Hematopoietic multipotent progenitor cell treated with erythropoietin and hydrocortisone succinate and interleukin-3 and kit ligand, for 15 days (in vitro differentiated cells): ENCODE results near the gene ANAPC7.
"Not testable (repeated sequence)": the region's sequence is repeated elsewhere in the genome, so short reads cannot be mapped to it uniquely, and the experiment has no call there.

Experiments
- DNase-seq: peaks from one replicate; pipeline ENCODE4 v3.0.0-alpha.2; 2015; ENCODE audit warnings: low spot score

The ANAPC7 gene, protein sequence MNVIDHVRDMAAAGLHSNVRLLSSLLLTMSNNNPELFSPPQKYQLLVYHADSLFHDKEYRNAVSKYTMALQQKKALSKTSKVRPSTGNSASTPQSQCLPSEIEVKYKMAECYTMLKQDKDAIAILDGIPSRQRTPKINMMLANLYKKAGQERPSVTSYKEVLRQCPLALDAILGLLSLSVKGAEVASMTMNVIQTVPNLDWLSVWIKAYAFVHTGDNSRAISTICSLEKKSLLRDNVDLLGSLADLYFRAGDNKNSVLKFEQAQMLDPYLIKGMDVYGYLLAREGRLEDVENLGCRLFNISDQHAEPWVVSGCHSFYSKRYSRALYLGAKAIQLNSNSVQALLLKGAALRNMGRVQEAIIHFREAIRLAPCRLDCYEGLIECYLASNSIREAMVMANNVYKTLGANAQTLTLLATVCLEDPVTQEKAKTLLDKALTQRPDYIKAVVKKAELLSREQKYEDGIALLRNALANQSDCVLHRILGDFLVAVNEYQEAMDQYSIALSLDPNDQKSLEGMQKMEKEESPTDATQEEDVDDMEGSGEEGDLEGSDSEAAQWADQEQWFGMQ

DNA sequence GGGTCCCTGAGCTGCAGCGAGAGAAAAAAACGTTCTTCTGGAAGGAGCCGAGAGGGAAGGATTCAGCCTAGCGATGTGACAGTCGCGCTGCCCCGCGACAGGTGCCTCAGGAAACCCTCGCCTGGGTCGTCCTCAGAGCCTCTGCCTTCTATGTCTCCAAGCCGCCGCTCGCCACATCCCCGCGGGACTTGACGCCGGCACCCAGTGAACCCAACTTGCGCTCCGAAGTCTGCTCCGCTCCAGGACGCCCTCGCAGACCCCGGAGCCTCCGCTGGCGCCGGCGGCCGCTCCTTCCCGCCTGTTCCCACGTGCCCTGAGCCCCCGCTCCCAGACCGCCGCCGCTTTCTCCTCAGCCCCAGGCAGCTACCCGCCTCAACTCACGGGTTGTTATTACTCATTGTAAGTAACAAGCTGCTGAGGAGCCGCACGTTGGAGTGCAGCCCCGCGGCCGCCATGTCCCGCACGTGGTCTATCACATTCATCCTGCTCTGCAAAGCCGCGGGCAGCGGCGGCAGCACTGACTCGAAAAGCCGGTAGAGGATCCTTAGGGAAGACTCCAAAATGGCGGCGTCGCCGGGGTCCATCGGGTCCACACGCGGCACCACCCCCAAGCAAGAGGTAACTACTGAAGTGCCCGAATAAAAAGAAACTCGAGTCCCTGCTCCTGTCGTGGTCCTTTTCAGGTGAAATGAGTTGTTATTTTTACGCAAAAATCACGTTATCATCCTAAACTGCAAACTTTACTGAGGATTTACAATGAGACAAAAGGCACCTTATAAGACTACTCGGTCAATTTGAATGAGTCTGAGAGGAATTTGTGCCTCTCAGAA, at the start of gene ANAPC7:
Gene ANAPC7 (minus strand): TSS at position 563 of the 830 bp plus-strand sequence. CDS start 81 bp downstream, at position 482.
- peak; percentile 91 for DNase-seq

DNA sequence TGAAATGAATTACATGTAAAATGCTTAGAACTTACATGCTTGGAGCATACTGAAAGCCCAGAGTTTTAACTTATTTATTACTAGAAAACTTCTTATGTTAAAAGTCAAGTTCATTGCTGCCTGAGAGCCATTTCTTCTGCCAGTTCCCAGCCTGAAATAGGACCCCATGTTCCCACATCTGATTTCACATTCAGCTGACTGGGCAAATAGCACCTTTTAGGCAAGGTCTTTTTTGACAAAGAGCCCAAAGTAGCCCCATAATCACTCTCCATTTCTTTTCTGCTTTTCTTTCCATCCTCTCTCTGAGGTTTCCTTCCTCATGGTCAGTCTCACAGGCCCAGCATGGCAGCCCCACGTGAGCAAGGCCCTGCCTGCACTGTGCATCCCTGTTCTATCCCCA, 47.8 kb upstream of the ANAPC7 start:
- DNase-seq: no peak

DNA sequence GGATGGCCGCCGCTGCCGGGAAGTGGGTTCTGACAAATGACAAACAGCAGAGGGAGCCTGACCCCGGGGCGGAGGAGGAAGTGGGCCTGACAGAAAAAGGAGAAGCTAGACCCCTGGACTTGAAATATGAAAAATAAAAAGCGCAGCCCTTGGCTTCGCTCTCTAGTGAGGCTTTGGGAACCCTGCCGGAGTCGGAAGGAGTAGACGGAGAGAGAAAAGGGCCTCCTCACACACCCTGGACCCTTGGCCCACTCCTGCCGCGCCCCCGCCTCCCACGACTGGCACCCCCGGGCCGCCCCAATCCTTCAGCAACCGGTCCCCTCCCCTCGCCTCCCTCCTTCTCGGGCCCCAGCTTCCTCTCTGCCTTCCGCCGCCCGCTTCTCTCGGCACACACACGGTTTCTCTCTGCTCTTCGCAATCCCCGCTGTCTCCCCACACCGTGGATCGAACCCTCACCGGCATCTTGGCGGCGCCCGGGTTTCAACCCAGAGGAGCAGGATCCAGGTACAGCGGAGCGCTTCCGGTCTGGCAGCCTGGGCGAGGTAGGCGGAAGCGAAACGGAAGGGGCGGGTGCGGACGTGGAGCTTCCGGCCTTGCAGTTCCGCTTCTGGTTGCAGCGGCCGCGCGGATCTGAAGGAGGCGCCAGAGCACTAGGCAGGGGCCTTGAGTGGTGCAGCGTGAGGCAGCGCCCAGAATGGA, 46.4 kb upstream of the ANAPC7 start, which contains the start of gene ARPC3:
Gene ARPC3 (minus strand): TSS at position 539 of the 699 bp plus-strand sequence. CDS start 77 bp downstream, at position 462.
- peak; percentile 95 for DNase-seq

- no peak for DNase-seq
Measured at GRCh38 chr12:110444455-110444854, 40.9 kb upstream of the ANAPC7 start.

DNA sequence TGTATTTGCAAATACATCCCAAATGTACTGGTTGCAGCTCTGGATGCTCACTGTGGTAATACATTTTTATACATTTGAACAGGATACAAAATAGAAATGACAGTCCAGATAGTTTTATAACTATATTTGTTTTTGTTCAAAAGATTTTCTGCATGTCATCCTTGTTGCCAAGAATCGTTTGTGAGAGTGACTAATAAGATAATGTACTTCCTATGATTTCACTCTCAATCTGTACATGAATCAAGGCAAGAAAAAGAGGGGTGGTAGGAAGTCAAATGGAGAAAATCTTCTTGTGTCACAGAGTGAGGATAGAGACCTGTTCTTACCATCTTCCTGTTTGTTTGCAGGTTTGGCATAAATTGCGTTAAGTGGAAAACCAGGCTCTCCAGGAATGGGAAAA, 32.7 kb upstream of the ANAPC7 start:
- DNase-seq: no peak

DNA sequence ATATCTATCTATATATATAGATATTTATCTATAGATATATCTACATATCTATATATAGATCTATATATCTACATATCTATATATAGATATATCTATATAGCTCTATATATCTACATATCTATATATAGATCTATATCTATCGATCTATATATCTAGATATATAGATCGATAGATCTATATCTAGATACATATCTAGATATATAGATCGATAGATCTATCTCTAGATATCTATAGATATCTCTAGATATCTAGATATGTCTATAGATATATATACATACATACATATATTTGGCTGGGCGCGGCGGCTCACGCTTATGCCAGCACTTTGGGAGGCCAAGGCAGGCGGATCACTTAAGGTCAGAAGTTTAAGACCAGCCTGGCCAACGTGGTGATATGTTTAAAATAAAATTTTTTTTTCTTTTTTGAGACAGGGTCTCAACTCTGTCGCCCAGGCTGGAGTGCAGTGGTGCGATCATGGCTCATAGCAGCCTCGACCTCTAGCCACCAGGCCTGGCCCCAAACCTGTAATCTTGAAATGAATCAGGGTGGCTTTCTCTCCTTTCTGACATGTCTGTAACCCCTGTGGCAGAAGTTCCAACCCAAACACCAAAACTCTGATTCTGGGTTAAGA, 28.6 kb upstream of the ANAPC7 start:
- DNase-seq: no peak

DNA sequence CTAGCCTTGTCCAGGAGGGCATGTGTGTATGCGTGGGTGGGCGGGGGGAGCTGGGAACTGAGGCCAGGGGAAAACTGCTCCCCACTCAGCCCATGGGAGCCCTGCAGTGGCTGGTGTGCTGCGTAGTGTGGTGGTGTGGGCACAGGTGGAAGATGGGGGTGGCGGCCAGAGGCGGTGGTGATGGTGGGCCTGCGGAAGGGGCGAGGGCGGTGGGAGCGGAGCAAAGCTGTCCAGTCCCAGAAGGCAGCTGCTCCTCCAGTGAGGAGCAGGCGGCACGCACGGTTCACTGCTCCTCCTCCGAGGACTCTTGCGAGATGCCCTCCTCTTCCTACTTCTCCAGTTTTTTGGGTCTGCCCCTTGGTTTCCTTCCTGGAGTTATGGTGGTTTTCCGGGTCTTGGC, 26.2 kb upstream of the ANAPC7 start:
- DNase-seq: not testable (repeated sequence)

DNA sequence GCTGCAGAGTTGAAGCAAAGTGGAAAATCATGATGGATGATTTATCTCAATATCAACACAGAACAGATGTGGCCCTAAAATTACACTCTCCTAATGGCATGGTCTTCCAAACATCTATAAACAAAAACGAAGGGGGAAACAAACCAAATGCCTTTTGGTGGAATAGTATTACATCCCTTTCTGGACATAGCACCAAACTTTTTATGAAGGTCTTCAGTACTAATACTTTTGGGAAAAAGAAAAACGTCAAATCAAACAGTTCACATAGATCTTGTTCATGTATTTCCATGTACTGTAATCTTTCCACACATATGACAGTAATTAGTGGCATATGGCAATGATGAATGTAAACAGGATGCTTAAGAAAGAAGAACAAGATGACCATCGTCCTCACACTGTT, 22.9 kb upstream of the ANAPC7 start:
- DNase-seq: no peak

DNA sequence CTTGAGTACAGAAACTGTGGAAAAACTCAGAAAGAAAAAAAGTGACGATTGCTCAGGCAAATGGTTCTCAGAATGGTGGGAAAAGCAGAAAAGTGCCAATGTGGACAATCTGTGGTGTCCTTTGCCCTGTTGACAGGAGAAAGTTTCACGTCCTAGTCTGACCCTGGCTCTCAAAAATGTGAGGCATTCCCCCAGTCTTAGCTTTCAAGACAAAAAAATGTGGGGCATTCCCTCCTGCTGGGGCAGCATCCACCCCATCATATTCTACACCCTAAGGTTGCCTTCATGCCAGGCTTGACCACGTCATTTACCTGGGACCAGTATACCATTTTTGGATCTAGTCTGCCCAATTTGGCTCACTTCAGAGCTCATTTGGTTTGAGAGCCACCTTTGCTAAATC, 20.7 kb upstream of the ANAPC7 start:
- no peak for DNase-seq

GRCh38 chr12:110421701-110422100, 18.2 kb upstream of the ANAPC7 start:
- no peak for DNase-seq

DNA sequence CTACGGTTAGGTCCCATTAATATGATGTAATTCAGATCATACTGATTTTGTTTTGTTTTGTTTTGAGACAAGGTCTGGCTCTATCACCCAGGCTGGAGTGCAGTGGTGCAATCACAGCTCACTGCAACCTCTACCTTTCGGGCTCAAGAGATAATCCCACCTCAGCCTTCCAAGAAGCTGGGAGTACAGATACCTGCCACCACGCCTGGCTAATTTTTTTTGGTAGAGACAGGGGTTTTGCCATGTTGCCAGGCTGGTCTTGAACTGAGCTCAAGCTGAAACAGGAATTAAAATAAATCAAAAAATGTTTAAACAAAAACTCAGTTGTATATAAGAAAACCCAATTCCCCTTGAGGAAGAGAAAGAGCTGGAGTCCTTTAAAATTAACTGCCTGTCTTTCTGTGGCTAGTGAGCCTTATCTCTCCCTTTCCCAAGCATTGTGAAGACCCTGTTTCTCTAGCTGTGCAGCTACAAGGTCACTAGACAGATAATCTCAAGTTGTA, 17.7 kb upstream of the ANAPC7 start:
- no peak for DNase-seq

- DNase-seq: not testable (repeated sequence)
Measured at GRCh38 chr12:110420644-110421043, 17.1 kb upstream of the ANAPC7 start.

GRCh38 chr12:110417113-110417512, 13.6 kb upstream of the ANAPC7 start:
- not testable (repeated sequence) for DNase-seq

DNA sequence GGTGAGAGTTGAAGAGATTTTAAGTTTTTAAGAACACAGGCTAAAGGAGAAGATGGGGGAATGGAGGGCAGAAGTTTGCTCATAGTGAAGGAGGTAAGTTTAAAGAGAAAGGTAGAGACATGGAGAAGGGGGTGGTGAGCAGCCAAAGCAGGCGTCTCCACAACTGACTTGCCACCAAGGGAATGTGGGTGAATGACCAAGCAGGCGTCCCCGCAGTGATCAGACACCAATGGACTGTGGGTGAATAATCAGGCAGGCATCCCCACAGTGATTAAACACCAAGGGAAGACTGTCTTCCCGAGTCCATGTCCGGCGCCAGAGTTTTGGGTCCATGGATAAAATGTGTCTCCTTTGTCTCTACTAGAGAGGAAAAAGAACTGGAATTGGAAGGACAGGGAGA, 6.6 kb upstream of the ANAPC7 start:
- DNase-seq: not testable (repeated sequence)

- DNase-seq: not testable (repeated sequence)
Measured at GRCh38 chr12:110405126-110405662, 1.7 kb upstream of the ANAPC7 start.

- peak; percentile 90 for DNase-seq
Measured at GRCh38 chr12:110403976-110404682, 621 bp upstream of the ANAPC7 start.

GRCh38 chr12:110382683-110383082, 20.8 kb downstream of the ANAPC7 start:
- DNase-seq: no peak

DNA sequence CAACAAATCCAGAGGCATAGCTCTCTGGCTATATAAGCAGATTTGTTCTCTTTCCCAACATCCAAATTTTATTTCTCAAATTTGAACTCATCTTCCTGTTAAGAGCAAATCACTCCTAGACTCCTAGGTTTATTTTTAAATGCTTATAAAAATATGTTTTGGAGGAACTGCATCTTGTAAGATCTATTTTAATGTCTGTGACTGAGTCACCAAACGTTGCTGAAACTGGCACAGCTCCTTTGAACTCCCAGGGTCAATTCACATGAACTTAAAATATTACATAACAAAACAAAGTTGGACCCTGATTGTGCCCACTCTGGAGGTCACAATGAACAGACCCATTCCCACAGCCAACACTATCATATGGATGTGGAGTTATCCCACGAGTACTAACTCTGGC, 23.9 kb downstream of the ANAPC7 start:
- DNase-seq: no peak

DNA sequence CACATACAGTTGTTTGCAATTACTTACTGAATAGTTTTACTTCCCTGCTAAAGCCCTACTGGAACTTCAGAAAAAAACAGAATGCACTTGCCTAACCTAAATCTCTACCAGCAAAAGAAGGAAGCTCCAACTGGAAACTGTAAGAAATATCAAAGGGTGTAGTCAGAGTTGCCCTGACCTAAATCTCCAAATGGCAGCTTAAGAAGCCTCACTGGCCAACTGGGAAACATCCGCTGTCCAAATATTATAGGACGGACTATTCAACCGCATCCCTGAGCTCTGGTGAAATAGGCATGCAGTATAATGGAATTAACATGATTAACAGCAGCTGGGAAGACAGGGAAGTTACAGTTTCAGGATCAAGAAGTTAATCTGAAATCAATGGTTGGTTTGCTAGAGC, 24.3 kb downstream of the ANAPC7 start:
- no peak for DNase-seq

DNA sequence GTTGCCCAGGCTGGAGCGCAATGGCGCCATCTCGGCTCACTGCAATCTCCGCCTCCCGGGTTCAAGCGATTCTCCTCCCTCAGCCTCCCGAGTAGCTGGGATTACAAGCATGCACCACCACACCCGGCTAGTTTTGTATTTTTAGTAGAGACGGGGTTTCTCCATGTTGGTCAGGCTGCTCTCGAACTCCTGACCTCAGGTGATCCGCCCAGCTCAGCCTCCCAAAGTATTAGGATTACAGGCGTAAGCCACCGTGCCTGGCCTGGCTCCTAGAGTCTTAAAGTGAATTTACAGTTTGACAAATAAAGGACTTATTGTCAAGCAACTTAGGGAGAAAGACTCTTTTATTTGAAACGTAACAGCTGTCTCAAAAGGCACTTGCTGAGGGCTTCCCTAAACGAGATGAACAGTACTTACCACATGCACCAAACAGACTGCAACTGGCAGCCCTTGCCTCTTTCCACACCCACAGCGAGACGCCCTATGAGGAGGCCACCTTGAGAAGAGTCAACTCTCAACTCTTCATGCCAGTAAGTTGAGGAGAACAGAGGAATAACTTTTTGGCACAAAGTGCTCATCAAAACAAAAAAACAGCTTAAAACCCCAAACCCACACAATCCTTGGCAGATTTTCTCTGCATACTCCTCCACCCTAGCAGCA, 25.2 kb downstream of the ANAPC7 start:
- DNase-seq: not testable (repeated sequence)
